Measurements from ENCODE around the gene GALNT9.
A peak's percentile ranks its signal among the peaks of the same experiment; 100 is the strongest.

The GALNT9 gene

GRCh38 chr12:132333273-132333672, 3.9 kb upstream of the GALNT9 start:
- Histone ChIP-seq H3K9me3 (replicated peaks in 1 of 2; ENCODE audit: control insufficient read depth in 2 of 2, insufficient read depth in 1 of 2, low read depth in 1 of 2, low read length in 2 of 2) (peaks cover 0 to 9% of the 10 kb centered on the region in 2 donors), H4K8ac (ENCODE audit: low read depth, low read length) (no peak overlapping the region), H3K27ac (replicated peaks; ENCODE audit: low read length) (no peak overlapping the region), H3K27me3 (ENCODE audit: control insufficient read depth in 3 of 3, insufficient read depth in 3 of 3, low read depth in 1 of 3, low read length in 3 of 3) (peaks cover 5 to 52% (median 25%) of the 10 kb centered on the region in 3 experiments), H3K23ac (ENCODE audit: low read depth, low read length, poor library complexity) (no peak overlapping the region), H3K4ac (ENCODE audit: low read length) (no peak overlapping the region), H2BK12ac (ENCODE audit: low read length) (no peak overlapping the region), H3K14ac (ENCODE audit: low read length) (no peak overlapping the region), H3K9ac (ENCODE audit: low read depth, low read length, poor library complexity) (no peak overlapping the region), H2AFZ (ENCODE audit: low read length) (no peak overlapping the region), H3K79me1 (ENCODE audit: low read depth, low read length) (no peaks in the 10 kb centered on the region), H4K91ac (ENCODE audit: low read depth, low read length, poor library complexity) (peak overlapping the region; percentile 19), H3K4me1 (ENCODE audit: control insufficient read depth in 2 of 2, insufficient read depth in 1 of 2, low read depth in 1 of 2, low read length in 2 of 2) (peaks cover 3 to 4% of the 10 kb centered on the region in 2 donors), H3K18ac (ENCODE audit: low read length) (no peak overlapping the region), H2BK120ac (ENCODE audit: low read depth, low read length) (no peak overlapping the region), H2BK15ac (ENCODE audit: low read length) (no peak overlapping the region), H3K4me3 (ENCODE audit: low read length in 2 of 2) (no peak overlapping the region), H2AK5ac (ENCODE audit: low read depth, low read length) (no peak overlapping the region), H3K4me2 (ENCODE audit: insufficient read depth, low read length, poor library complexity, severe bottlenecking) (no peak overlapping the region), H2BK5ac (ENCODE audit: low read length) (no peak overlapping the region), H3K36me3 (replicated peaks in 1 of 2; ENCODE audit: control insufficient read depth in 2 of 2, insufficient read depth in 2 of 2, low read length in 2 of 2) (no peaks in the 10 kb centered on the region)
- no CpG with 5 or more reads among the region's 13 CpGs for WGBS, 2 donors (ENCODE audit: extremely low coverage in 2 of 2, insufficient read length in 2 of 2, insufficient replicate concordance in 1 of 2)
- DNase-seq (ENCODE audit: low spot score), result no peak

GRCh38 chr12:132330549-132330881, 1.1 kb upstream of the GALNT9 start:
- H4K91ac ChIP-seq (ENCODE audit: low read depth, low read length, poor library complexity), result no peak overlapping the region
- H2AK5ac ChIP-seq (ENCODE audit: low read depth, low read length), result no peak overlapping the region
- H2BK12ac ChIP-seq (ENCODE audit: low read length), result no peak overlapping the region
- H3K79me1 ChIP-seq (ENCODE audit: low read depth, low read length), result no peaks in the 10 kb centered on the region
- H2AFZ ChIP-seq (ENCODE audit: low read length), result no peak overlapping the region
- H2BK5ac ChIP-seq (ENCODE audit: low read length), result no peak overlapping the region
- peaks cover 3 to 4% of the 10 kb centered on the region in 2 donors for H3K4me1 ChIP-seq (ENCODE audit: control insufficient read depth in 2 of 2, insufficient read depth in 1 of 2, low read depth in 1 of 2, low read length in 2 of 2)
- no peak overlapping the region for H4K8ac ChIP-seq (ENCODE audit: low read depth, low read length)
- no peak overlapping the region for H3K18ac ChIP-seq (ENCODE audit: low read length)
- no peak overlapping the region for H3K4me2 ChIP-seq (ENCODE audit: insufficient read depth, low read length, poor library complexity, severe bottlenecking)
- no peak overlapping the region for H2BK120ac ChIP-seq (ENCODE audit: low read depth, low read length)
- H3K4ac ChIP-seq (ENCODE audit: low read length), result no peak overlapping the region
- no peak overlapping the region for H2BK15ac ChIP-seq (ENCODE audit: low read length)
- no peak for DNase-seq (ENCODE audit: low spot score)
- peak overlapping the region in 1 of 2 donors; percentile 49 for H3K4me3 ChIP-seq (ENCODE audit: low read length in 2 of 2)
- peaks cover 11 to 66% (median 47%) of the 10 kb centered on the region in 3 experiments for H3K27me3 ChIP-seq (ENCODE audit: control insufficient read depth in 3 of 3, insufficient read depth in 3 of 3, low read depth in 1 of 3, low read length in 3 of 3)
- H3K23ac ChIP-seq (ENCODE audit: low read depth, low read length, poor library complexity), result peak overlapping the region; percentile 61
- H3K27ac ChIP-seq (replicated peaks; ENCODE audit: low read length), result no peak overlapping the region
- no peaks in the 10 kb centered on the region for H3K36me3 ChIP-seq (replicated peaks in 1 of 2; ENCODE audit: control insufficient read depth in 2 of 2, insufficient read depth in 2 of 2, low read length in 2 of 2)
- no CpG with 5 or more reads among the region's 5 CpGs for WGBS, 2 donors (ENCODE audit: extremely low coverage in 2 of 2, insufficient read length in 2 of 2, insufficient replicate concordance in 1 of 2)
- no peak overlapping the region for H3K14ac ChIP-seq (ENCODE audit: low read length)
- peaks cover 0 to 9% of the 10 kb centered on the region in 2 donors for H3K9me3 ChIP-seq (replicated peaks in 1 of 2; ENCODE audit: control insufficient read depth in 2 of 2, insufficient read depth in 1 of 2, low read depth in 1 of 2, low read length in 2 of 2)
- peak overlapping the region; percentile 46 for H3K9ac ChIP-seq (ENCODE audit: low read depth, low read length, poor library complexity)

DNA sequence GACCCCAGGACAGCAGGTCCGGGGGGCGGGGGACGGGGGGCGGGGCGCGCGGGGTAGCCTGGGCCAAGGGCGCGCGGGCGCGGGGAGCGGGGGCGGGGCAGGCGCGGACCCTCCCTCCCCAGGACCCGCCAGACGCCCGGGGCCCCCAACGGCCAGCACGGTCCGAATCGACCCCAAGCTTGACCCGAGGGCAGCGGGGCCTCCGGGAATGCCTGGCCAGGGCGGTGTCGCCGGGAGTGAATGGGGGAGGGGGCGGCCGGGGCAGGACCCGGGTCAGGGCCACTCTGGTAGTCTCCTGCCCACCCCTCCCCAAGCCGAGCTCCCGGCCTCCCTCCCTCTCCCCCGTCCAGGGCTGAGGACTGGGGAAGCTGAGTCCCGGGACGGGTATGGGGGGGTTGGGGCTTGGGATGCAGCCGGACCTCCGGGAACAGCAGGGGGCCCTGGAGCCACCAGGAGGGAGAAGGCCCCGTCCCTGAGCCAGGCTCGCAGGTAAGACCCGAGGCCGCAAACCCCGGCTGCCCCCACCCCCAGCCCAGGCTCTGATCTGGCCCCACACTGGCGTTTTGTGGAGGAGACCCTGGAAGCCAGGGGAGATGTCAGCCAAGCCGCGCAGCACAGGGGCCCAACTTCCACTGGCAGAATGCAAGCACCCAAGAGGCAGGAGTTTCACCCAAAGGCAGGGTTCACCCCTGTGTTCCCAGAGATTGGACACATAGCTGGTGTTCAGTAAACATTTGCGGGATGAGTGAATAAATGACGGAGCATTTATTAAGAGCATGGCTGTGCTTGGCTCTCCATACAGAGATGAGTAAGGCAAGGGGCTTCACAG, 545 bp upstream of the GALNT9 start:
- H4K8ac ChIP-seq (ENCODE audit: low read depth, low read length), result no peak overlapping the region
- H3K18ac ChIP-seq (ENCODE audit: low read length), result no peak overlapping the region
- DNase-seq (ENCODE audit: low spot score), result peak; percentile 11
- no peaks in the 10 kb centered on the region for H3K79me1 ChIP-seq (ENCODE audit: low read depth, low read length)
- H3K4ac ChIP-seq (ENCODE audit: low read length), result no peak overlapping the region
- H3K9ac ChIP-seq (ENCODE audit: low read depth, low read length, poor library complexity), result peak overlapping the region; percentile 46
- no peak overlapping the region for H3K27ac ChIP-seq (replicated peaks; ENCODE audit: low read length)
- H3K23ac ChIP-seq (ENCODE audit: low read depth, low read length, poor library complexity), result no peak overlapping the region
- peaks cover 11 to 68% (median 45%) of the 10 kb centered on the region in 3 experiments for H3K27me3 ChIP-seq (ENCODE audit: control insufficient read depth in 3 of 3, insufficient read depth in 3 of 3, low read depth in 1 of 3, low read length in 3 of 3)
- no peak overlapping the region for H2BK15ac ChIP-seq (ENCODE audit: low read length)
- WGBS, 2 donors (ENCODE audit: extremely low coverage in 2 of 2, insufficient read length in 2 of 2, insufficient replicate concordance in 1 of 2), result no CpG with 5 or more reads among the region's 49 CpGs
- H3K36me3 ChIP-seq (replicated peaks in 1 of 2; ENCODE audit: control insufficient read depth in 2 of 2, insufficient read depth in 2 of 2, low read length in 2 of 2), result no peaks in the 10 kb centered on the region
- H2AFZ ChIP-seq (ENCODE audit: low read length), result no peak overlapping the region
- H2AK5ac ChIP-seq (ENCODE audit: low read depth, low read length), result no peak overlapping the region
- H4K91ac ChIP-seq (ENCODE audit: low read depth, low read length, poor library complexity), result no peak overlapping the region
- no peak overlapping the region for H2BK120ac ChIP-seq (ENCODE audit: low read depth, low read length)
- H3K4me3 ChIP-seq (ENCODE audit: low read length in 2 of 2), result no peak overlapping the region
- H3K14ac ChIP-seq (ENCODE audit: low read length), result no peak overlapping the region
- H2BK12ac ChIP-seq (ENCODE audit: low read length), result no peak overlapping the region
- peaks cover 0 to 4% of the 10 kb centered on the region in 2 donors for H3K9me3 ChIP-seq (replicated peaks in 1 of 2; ENCODE audit: control insufficient read depth in 2 of 2, insufficient read depth in 1 of 2, low read depth in 1 of 2, low read length in 2 of 2)
- peak overlapping the region; percentile 48 for H3K4me2 ChIP-seq (ENCODE audit: insufficient read depth, low read length, poor library complexity, severe bottlenecking)
- no peak overlapping the region for H2BK5ac ChIP-seq (ENCODE audit: low read length)
- H3K4me1 ChIP-seq (ENCODE audit: control insufficient read depth in 2 of 2, insufficient read depth in 1 of 2, low read depth in 1 of 2, low read length in 2 of 2), result peaks cover 0 to 4% of the 10 kb centered on the region in 2 donors

GRCh38 chr12:132328282-132329029, 933 bp downstream of the GALNT9 start:
- no peak overlapping the region for H2BK12ac ChIP-seq (ENCODE audit: low read length)
- H3K14ac ChIP-seq (ENCODE audit: low read length), result peak overlapping the region; percentile 31
- H4K91ac ChIP-seq (ENCODE audit: low read depth, low read length, poor library complexity), result no peak overlapping the region
- H3K9me3 ChIP-seq (replicated peaks in 1 of 2; ENCODE audit: control insufficient read depth in 2 of 2, insufficient read depth in 1 of 2, low read depth in 1 of 2, low read length in 2 of 2), result peaks cover 0 to 3% of the 10 kb centered on the region in 2 donors
- H3K4me1 ChIP-seq (ENCODE audit: control insufficient read depth in 2 of 2, insufficient read depth in 1 of 2, low read depth in 1 of 2, low read length in 2 of 2), result peaks cover 0 to 4% of the 10 kb centered on the region in 2 donors
- H2BK15ac ChIP-seq (ENCODE audit: low read length), result no peak overlapping the region
- WGBS, 2 donors (ENCODE audit: extremely low coverage in 2 of 2, insufficient read length in 2 of 2, insufficient replicate concordance in 1 of 2), result no CpG with 5 or more reads among the region's 34 CpGs
- H2AK5ac ChIP-seq (ENCODE audit: low read depth, low read length), result no peak overlapping the region
- no peak overlapping the region for H3K27ac ChIP-seq (replicated peaks; ENCODE audit: low read length)
- no peak overlapping the region for H2AFZ ChIP-seq (ENCODE audit: low read length)
- peak overlapping the region in 1 of 2 donors; percentile 12 for H3K4me3 ChIP-seq (ENCODE audit: low read length in 2 of 2)
- H3K18ac ChIP-seq (ENCODE audit: low read length), result no peak overlapping the region
- no peak overlapping the region for H4K8ac ChIP-seq (ENCODE audit: low read depth, low read length)
- no peak overlapping the region for H3K9ac ChIP-seq (ENCODE audit: low read depth, low read length, poor library complexity)
- peaks cover 4% of the 10 kb centered on the region for H3K79me1 ChIP-seq (ENCODE audit: low read depth, low read length)
- DNase-seq (ENCODE audit: low spot score), result no peak
- H2BK5ac ChIP-seq (ENCODE audit: low read length), result no peak overlapping the region
- H3K36me3 ChIP-seq (replicated peaks in 1 of 2; ENCODE audit: control insufficient read depth in 2 of 2, insufficient read depth in 2 of 2, low read length in 2 of 2), result no peaks in the 10 kb centered on the region
- H2BK120ac ChIP-seq (ENCODE audit: low read depth, low read length), result no peak overlapping the region
- peak overlapping the region; percentile 24 for H3K4me2 ChIP-seq (ENCODE audit: insufficient read depth, low read length, poor library complexity, severe bottlenecking)
- peak overlapping the region; percentile 90 for H3K23ac ChIP-seq (ENCODE audit: low read depth, low read length, poor library complexity)
- peaks cover 11 to 74% (median 45%) of the 10 kb centered on the region in 3 experiments for H3K27me3 ChIP-seq (ENCODE audit: control insufficient read depth in 3 of 3, insufficient read depth in 3 of 3, low read depth in 1 of 3, low read length in 3 of 3)
- no peak overlapping the region for H3K4ac ChIP-seq (ENCODE audit: low read length)
